ENCODE data around the gene DENND1A.

DENND1A gene

DNA sequence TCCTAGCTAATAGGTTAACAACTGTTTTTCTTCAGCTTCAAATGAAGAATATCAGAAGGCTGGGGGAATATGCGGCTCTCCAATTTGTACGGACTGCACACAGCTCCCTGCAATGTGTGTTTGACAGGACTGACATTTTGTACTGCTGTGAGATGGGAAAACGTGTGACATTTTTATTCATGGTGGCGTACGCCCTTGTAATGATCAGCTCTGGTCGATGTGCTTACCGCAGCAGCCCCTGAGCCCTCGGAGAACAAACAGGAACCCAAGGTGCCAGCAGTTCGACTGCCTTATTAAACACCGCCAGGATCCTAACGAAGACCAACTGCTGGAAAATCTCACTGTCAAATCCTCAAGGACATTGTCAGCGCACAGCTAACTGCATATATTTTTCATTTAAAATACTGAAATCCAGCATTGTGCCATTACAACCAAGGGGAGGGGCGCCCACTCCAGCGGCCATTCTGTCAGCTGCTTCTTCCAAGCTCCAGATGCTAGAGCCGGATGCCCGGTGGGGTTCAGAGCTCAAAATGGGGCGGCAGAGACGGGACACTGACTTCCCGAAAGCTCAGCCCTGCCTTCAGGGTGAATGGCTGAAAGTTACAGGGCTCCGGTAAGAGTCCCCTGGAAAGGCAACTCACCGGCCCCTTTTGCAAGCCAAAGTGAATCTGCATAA, 507.2 kb downstream of the DENND1A start:
- no peak overlapping the region for H3K4me3 ChIP-seq (ENCODE audit: insufficient read depth, low read depth, low read length)
- no peaks in the 10 kb centered on the region for H3K9me3 ChIP-seq (ENCODE audit: control insufficient read depth, low read length)
- no peaks in the 10 kb centered on the region for H3K27me3 ChIP-seq (ENCODE audit: control insufficient read depth, insufficient read depth, low read length, poor library complexity, severe bottlenecking)
- no peak overlapping the region for H3K27ac ChIP-seq (ENCODE audit: insufficient read depth, low read depth, low read length, poor library complexity, severe bottlenecking)
- no peaks in the 10 kb centered on the region for H3K36me3 ChIP-seq (ENCODE audit: control insufficient read depth, insufficient read depth, low read length)
- peaks cover 19% of the 10 kb centered on the region for H3K4me1 ChIP-seq (ENCODE audit: control insufficient read depth, insufficient read depth, low read length)
- WGBS, 2 experiments: 78 to 80% methylated on average over 21 of the region's 21 CpGs

DNA sequence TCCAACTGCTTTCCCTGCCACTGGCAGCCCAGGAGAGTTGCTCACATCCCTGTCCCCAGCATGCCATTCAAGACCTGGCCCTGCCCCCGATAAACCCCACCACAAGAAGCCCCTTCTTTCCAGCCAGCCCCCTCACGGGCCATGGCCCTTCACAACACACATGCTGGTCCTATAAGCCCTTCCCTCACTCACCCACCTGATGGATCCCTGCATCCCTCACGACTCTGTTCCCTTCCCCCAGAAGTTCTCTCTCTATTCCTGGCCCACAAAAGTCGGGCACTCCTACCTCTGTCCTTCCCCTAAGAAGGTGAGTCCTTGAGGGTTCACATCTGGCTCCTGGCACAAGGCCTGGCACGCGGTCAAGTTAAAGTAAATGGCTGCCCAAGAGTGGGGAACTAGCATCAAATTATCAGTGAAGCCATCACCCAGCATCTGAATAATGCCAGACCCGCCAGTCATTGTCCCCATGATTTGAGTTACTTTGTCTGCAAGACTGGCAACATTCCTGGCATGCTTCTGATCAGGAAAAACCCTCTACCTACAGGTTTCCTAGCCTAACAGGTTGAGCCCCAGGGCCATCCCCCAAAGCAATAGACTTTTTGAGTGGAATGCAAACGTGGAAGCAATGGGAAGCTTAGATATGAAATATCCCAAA, 508.0 kb downstream of the DENND1A start:
- no peaks in the 10 kb centered on the region for H3K27me3 ChIP-seq (ENCODE audit: control insufficient read depth, insufficient read depth, low read length, poor library complexity, severe bottlenecking)
- peaks cover 19% of the 10 kb centered on the region for H3K4me1 ChIP-seq (ENCODE audit: control insufficient read depth, insufficient read depth, low read length)
- no peaks in the 10 kb centered on the region for H3K36me3 ChIP-seq (ENCODE audit: control insufficient read depth, insufficient read depth, low read length)
- no peak overlapping the region for H3K27ac ChIP-seq (ENCODE audit: insufficient read depth, low read depth, low read length, poor library complexity, severe bottlenecking)
- no peak overlapping the region for H3K4me3 ChIP-seq (ENCODE audit: insufficient read depth, low read depth, low read length)
- H3K9me3 ChIP-seq (ENCODE audit: control insufficient read depth, low read length): no peaks in the 10 kb centered on the region
- 86 to 87% methylated on average over 8 of the region's 8 CpGs for WGBS, 2 experiments

DNA sequence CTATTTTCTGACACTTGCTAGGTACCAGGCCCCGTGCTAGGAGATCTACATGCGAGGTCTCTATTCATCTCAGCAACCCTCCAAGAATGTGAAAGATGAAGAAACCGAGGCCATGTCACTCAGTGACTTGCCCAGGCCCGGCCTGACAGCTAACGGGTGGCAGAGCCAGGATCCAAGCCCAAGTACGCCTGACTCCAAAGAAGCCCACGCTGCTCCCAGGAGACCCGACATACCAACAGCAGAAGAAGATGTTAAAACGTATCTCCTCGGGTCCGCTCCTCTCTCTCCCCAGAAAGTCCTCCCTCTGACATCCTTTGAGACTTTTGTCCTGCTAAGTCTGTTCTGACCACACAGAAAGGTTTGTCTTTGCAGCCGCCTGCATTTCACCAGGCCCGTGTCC, 508.7 kb downstream of the DENND1A start:
- Histone ChIP-seq H3K36me3 (ENCODE audit: control insufficient read depth, insufficient read depth, low read length) (no peaks in the 10 kb centered on the region), H3K4me1 (ENCODE audit: control insufficient read depth, insufficient read depth, low read length) (peaks cover 19% of the 10 kb centered on the region), H3K4me3 (ENCODE audit: insufficient read depth, low read depth, low read length) (no peak overlapping the region), H3K27me3 (ENCODE audit: control insufficient read depth, insufficient read depth, low read length, poor library complexity, severe bottlenecking) (no peaks in the 10 kb centered on the region), H3K27ac (ENCODE audit: insufficient read depth, low read depth, low read length, poor library complexity, severe bottlenecking) (no peak overlapping the region), H3K9me3 (ENCODE audit: control insufficient read depth, low read length) (no peaks in the 10 kb centered on the region)
- 89 to 92% methylated on average over 13 of the region's 13 CpGs for WGBS, 2 experiments

DNA sequence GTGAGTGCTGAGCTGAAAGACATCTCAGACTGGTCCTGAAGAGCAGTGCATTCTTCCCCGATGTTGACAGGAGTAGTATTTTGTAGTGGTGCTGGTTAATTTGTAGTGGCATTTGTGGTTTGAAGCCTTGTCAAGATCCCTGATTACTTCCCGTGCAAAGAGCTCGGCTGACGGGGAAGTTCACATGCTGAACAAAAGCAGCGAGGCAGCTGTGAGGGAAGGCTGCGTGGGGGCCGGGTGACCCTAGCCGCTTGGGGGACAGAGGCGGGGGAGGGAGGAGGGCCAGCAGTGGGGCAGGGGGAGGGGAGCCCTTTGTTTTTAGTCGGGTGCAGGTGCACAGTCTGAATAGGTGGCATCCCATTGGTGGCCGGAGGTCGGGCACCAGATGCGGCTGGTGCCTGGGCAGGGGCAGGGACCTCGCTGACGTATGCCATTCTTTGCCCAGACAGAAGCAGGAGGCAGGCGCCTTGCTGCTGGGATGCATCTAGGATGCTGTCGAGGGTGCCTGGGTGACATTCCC, 509.3 kb downstream of the DENND1A start:
- no peaks in the 10 kb centered on the region for H3K27me3 ChIP-seq (ENCODE audit: control insufficient read depth, insufficient read depth, low read length, poor library complexity, severe bottlenecking)
- H3K4me3 ChIP-seq (ENCODE audit: insufficient read depth, low read depth, low read length): no peak overlapping the region
- H3K4me1 ChIP-seq (ENCODE audit: control insufficient read depth, insufficient read depth, low read length): peaks cover 17% of the 10 kb centered on the region
- no peak overlapping the region for H3K27ac ChIP-seq (ENCODE audit: insufficient read depth, low read depth, low read length, poor library complexity, severe bottlenecking)
- no peaks in the 10 kb centered on the region for H3K36me3 ChIP-seq (ENCODE audit: control insufficient read depth, insufficient read depth, low read length)
- H3K9me3 ChIP-seq (ENCODE audit: control insufficient read depth, low read length): no peaks in the 10 kb centered on the region
- WGBS, 2 experiments: 61 to 67% methylated on average over 17 of the region's 17 CpGs

DNA sequence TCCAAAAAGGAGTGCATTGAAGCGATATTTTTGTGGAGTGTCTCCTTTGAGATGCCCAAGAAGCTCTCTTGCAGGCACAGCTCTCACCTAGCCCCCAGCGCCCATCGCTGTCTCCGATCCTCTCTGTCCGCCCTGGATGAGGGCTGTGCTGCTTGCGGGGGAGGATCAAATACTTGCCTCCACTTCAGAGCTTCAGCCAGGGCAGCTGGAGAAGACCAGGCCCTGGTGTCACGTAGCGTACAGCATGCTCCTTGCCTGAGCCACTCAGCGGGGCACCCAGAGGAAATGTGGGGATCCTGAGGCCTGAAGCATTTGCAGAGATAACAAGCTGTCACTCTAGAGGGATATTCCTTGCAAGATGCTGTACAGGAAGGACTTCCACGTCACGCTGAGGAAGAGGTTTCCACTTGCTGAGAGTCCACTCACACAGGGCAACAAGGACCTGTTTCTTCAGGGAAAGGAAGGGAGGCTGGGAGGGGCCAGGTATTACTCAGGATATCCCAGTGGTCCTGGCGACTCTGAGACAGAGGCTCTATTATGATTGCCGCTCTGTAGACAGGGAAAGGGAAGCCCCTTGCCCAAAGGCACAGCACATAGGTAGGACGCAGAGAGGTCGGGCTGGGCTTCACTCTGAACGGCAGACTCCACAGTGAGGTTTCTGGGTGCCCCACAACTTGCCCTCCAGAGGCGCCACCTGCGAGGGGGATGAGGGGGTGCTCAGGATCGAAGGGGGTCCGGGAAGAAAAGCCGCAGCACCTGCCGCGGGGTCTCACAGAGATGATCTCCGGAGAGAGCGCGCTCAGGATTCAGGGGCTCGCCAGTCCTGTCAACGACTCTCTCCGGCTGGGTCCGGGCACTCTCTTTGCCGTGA, 510.0 kb downstream of the DENND1A start:
- Histone ChIP-seq H3K4me1 (ENCODE audit: control insufficient read depth, insufficient read depth, low read length) (peaks cover 10% of the 10 kb centered on the region), H3K27me3 (ENCODE audit: control insufficient read depth, insufficient read depth, low read length, poor library complexity, severe bottlenecking) (no peaks in the 10 kb centered on the region), H3K4me3 (ENCODE audit: insufficient read depth, low read depth, low read length) (no peak overlapping the region), H3K9me3 (ENCODE audit: control insufficient read depth, low read length) (no peaks in the 10 kb centered on the region), H3K36me3 (ENCODE audit: control insufficient read depth, insufficient read depth, low read length) (no peaks in the 10 kb centered on the region), H3K27ac (ENCODE audit: insufficient read depth, low read depth, low read length, poor library complexity, severe bottlenecking) (no peak overlapping the region)
- WGBS, 2 experiments: 85% methylated on average over 31 of the region's 31 CpGs

DNA sequence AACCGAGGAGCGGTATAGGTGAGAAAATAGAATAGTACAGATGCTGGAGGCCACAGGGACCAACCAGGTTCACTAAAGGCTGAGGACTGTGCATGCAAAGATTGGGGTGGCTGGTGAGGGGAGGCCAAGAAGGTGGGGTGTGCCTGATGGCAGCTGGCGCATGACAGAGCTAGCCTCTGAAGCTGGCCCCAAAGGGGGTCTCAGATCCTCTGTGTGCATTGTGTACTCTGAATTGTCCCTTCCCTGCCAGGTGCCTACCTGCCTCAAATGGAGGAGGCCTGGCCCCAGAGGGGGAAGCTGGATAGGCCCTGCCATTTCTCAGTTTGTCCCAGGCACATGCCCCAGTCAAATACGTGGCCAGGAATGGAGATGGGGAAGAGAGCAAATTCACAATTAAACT, 510.8 kb downstream of the DENND1A start:
- no peaks in the 10 kb centered on the region for H3K27me3 ChIP-seq (ENCODE audit: control insufficient read depth, insufficient read depth, low read length, poor library complexity, severe bottlenecking)
- H3K4me1 ChIP-seq (ENCODE audit: control insufficient read depth, insufficient read depth, low read length): peaks cover 10% of the 10 kb centered on the region
- no peak overlapping the region for H3K27ac ChIP-seq (ENCODE audit: insufficient read depth, low read depth, low read length, poor library complexity, severe bottlenecking)
- H3K9me3 ChIP-seq (ENCODE audit: control insufficient read depth, low read length): no peaks in the 10 kb centered on the region
- WGBS, 2 experiments: 91 to 92% methylated on average over 4 of the region's 4 CpGs
- H3K4me3 ChIP-seq (ENCODE audit: insufficient read depth, low read depth, low read length): no peak overlapping the region
- H3K36me3 ChIP-seq (ENCODE audit: control insufficient read depth, insufficient read depth, low read length): no peaks in the 10 kb centered on the region

DNA sequence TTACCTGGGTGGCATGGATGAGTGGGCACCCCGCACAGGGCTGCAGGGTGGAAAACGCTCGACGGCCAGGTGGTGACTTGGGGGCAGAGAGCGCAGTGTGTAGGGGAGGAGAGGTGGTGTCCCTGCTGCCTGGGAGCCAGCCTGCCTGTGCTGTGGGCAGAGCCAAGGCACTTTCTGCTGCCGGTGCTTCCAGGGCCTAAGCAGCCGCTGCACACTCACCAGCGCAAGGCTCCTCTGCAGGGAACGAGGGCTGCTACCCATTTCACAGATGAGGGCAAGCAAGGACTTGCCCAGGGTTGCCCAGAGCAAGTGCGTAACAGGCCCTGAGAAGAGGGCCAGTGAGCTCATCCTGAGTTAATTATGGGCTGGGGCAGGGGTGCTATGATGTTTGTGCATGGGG, 511.4 kb downstream of the DENND1A start:
- Histone ChIP-seq H3K27ac (ENCODE audit: insufficient read depth, low read depth, low read length, poor library complexity, severe bottlenecking) (no peak overlapping the region), H3K9me3 (ENCODE audit: control insufficient read depth, low read length) (no peaks in the 10 kb centered on the region), H3K4me1 (ENCODE audit: control insufficient read depth, insufficient read depth, low read length) (peaks cover 10% of the 10 kb centered on the region), H3K4me3 (ENCODE audit: insufficient read depth, low read depth, low read length) (no peak overlapping the region), H3K27me3 (ENCODE audit: control insufficient read depth, insufficient read depth, low read length, poor library complexity, severe bottlenecking) (no peaks in the 10 kb centered on the region), H3K36me3 (ENCODE audit: control insufficient read depth, insufficient read depth, low read length) (no peaks in the 10 kb centered on the region)
- WGBS, 2 experiments: 92 to 95% methylated on average over 10 of the region's 10 CpGs

DNA sequence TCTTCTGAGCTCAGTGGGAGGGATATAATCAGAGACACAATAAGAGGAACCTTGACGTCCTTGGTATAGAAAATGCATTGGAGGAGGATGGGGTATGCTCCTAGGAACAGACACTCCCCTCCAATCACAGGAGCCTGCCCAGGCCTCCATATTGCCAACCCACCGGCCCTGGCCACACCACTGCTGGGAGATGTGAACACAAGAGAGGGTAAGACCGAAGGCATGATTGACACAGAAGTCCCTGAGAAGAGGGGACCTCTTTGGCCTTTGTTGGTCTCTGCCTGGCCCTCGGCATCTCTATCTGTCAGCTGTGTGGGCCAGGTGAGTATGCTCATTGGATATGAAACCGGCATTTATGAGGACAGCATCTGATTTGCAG, 511.9 kb downstream of the DENND1A start:
- Histone ChIP-seq H3K9me3 (ENCODE audit: control insufficient read depth, low read length) (no peaks in the 10 kb centered on the region), H3K4me1 (ENCODE audit: control insufficient read depth, insufficient read depth, low read length) (peaks cover 10% of the 10 kb centered on the region), H3K27me3 (ENCODE audit: control insufficient read depth, insufficient read depth, low read length, poor library complexity, severe bottlenecking) (no peaks in the 10 kb centered on the region), H3K36me3 (ENCODE audit: control insufficient read depth, insufficient read depth, low read length) (no peaks in the 10 kb centered on the region), H3K4me3 (ENCODE audit: insufficient read depth, low read depth, low read length) (no peak overlapping the region), H3K27ac (ENCODE audit: insufficient read depth, low read depth, low read length, poor library complexity, severe bottlenecking) (no peak overlapping the region)
- 88 to 94% methylated on average over 5 of the region's 5 CpGs for whole genome bisulfite sequencing, 2 experiments

DNA sequence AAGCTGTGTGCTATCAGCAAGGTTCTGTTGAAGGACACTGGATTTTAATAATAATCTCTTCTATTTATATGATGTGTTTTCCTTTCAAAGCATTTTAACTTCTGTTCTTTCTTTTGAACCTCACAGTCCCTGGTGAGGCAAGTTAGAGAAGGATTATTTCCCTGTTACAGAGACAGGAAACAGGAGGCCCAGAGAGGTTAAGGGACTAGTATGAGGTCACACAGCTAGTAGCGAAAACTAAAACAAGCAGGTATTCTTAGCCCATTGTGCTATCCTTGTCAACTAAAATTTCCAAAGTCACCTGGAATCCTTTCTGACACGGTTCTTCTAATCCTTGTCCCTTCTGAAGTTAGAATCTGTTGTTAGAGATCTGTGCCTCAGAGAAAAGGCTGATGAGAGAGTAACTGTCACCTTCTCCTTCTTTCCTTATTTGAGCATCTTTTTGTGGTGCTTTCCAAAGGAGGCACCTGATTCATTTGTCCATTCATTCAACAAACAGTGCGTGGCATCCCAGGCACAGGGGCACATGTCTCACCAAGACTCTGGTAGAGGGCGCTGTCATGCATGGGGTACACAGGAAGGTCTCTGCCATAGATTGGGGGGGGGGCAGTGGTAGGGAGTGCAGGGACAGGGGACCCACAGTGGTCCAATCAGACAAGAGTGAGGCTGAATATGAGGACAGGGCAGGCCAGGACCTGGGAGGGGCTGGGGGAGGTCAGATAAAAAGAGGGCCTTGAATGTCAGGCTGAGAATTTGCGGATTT, 512.5 kb downstream of the DENND1A start:
- H3K27ac ChIP-seq (ENCODE audit: insufficient read depth, low read depth, low read length, poor library complexity, severe bottlenecking): no peak overlapping the region
- no peaks in the 10 kb centered on the region for H3K27me3 ChIP-seq (ENCODE audit: control insufficient read depth, insufficient read depth, low read length, poor library complexity, severe bottlenecking)
- H3K9me3 ChIP-seq (ENCODE audit: control insufficient read depth, low read length): no peaks in the 10 kb centered on the region
- no peak overlapping the region for H3K4me3 ChIP-seq (ENCODE audit: insufficient read depth, low read depth, low read length)
- 90 to 91% methylated on average over 5 of the region's 5 CpGs for WGBS, 2 experiments
- peaks cover 10% of the 10 kb centered on the region for H3K4me1 ChIP-seq (ENCODE audit: control insufficient read depth, insufficient read depth, low read length)
- H3K36me3 ChIP-seq (ENCODE audit: control insufficient read depth, insufficient read depth, low read length): no peaks in the 10 kb centered on the region

Data from ectodermal cell (in vitro differentiated cells).